Measurements from ENCODE around the gene HSPB2. TPM values are rescaled to one million over a fixed set of nuclear protein-coding genes. Genes with fewer than 3 reads are reported as not detected.
A peak's percentile ranks its signal among the peaks of the same experiment; 100 is the strongest.

HSPB2 gene
- total RNA-seq, 1 donor from 2014 or later = 1.4 TPM

GRCh38 chr11:111933872-111934271 is 21.3 kb downstream of the HSPB2 start:
- peaks cover 28% of the 10 kb centered on the region for H3K4me1 Mint-ChIP-seq (ENCODE audit: low read depth, unreplicated experiment)
- no peaks in the 10 kb centered on the region for H3K36me3 Mint-ChIP-seq (ENCODE audit: unreplicated experiment)
- no peak overlapping the region for H3K27ac Mint-ChIP-seq (ENCODE audit: unreplicated experiment)
- TF ChIP-seq CTCF (IDR thresholded peaks at IDR 0.05; ENCODE audit: partially characterized antibody, unreplicated experiment) = no peak
- H3K27me3 Mint-ChIP-seq (ENCODE audit: unreplicated experiment) = peaks cover 4% of the 10 kb centered on the region
- DNase-seq = no peak
- no peak overlapping the region for H3K4me3 Mint-ChIP-seq (ENCODE audit: unreplicated experiment)
- peaks cover 5% of the 10 kb centered on the region for H3K9me3 Mint-ChIP-seq (ENCODE audit: unreplicated experiment)

GRCh38 chr11:111934306-111934705 is 21.8 kb downstream of the HSPB2 start:
- H3K4me1 Mint-ChIP-seq (ENCODE audit: low read depth, unreplicated experiment) = peaks cover 29% of the 10 kb centered on the region
- no peak overlapping the region for H3K4me3 Mint-ChIP-seq (ENCODE audit: unreplicated experiment)

GRCh38 chr11:111935317-111936039 is 22.9 kb downstream of the HSPB2 start:
- DNase-seq = no peak
- Mint-ChIP-seq H3K27me3 (ENCODE audit: unreplicated experiment) (peaks cover 6% of the 10 kb centered on the region), H3K36me3 (ENCODE audit: unreplicated experiment) (no peaks in the 10 kb centered on the region), H3K9me3 (ENCODE audit: unreplicated experiment) (peaks cover 6% of the 10 kb centered on the region), H3K27ac (ENCODE audit: unreplicated experiment) (peak overlapping the region; percentile 59), H3K4me3 (ENCODE audit: unreplicated experiment) (no peak overlapping the region), H3K4me1 (ENCODE audit: low read depth, unreplicated experiment) (peaks cover 31% of the 10 kb centered on the region)
- TF ChIP-seq CTCF (IDR thresholded peaks at IDR 0.05; ENCODE audit: partially characterized antibody, unreplicated experiment) = no peak

More at GRCh38 chr11:111934306-111934705, 21.8 kb downstream of the HSPB2 start:
- no peaks in the 10 kb centered on the region for H3K36me3 Mint-ChIP-seq (ENCODE audit: unreplicated experiment)
- DNase-seq = no peak
- H3K27me3 Mint-ChIP-seq (ENCODE audit: unreplicated experiment) = peaks cover 4% of the 10 kb centered on the region
- H3K27ac Mint-ChIP-seq (ENCODE audit: unreplicated experiment) = no peak overlapping the region
- TF ChIP-seq CTCF (IDR thresholded peaks at IDR 0.05; ENCODE audit: partially characterized antibody, unreplicated experiment) = no peak
- H3K9me3 Mint-ChIP-seq (ENCODE audit: unreplicated experiment) = peaks cover 5% of the 10 kb centered on the region

- H3K4me3 Mint-ChIP-seq (ENCODE audit: unreplicated experiment) = peak overlapping the region; percentile 93
- no peak overlapping the region for H3K27ac Mint-ChIP-seq (ENCODE audit: unreplicated experiment)
- DNase-seq = no peak
- TF ChIP-seq CTCF (IDR thresholded peaks at IDR 0.05; ENCODE audit: partially characterized antibody, unreplicated experiment) = no peak
- peaks cover 6% of the 10 kb centered on the region for H3K27me3 Mint-ChIP-seq (ENCODE audit: unreplicated experiment)
- H3K36me3 Mint-ChIP-seq (ENCODE audit: unreplicated experiment) = no peaks in the 10 kb centered on the region
- peaks cover 31% of the 10 kb centered on the region for H3K4me1 Mint-ChIP-seq (ENCODE audit: low read depth, unreplicated experiment)
- peaks cover 6% of the 10 kb centered on the region for H3K9me3 Mint-ChIP-seq (ENCODE audit: unreplicated experiment)
Observed at GRCh38 chr11:111936040-111936540, 23.6 kb downstream of the HSPB2 start.

DNA sequence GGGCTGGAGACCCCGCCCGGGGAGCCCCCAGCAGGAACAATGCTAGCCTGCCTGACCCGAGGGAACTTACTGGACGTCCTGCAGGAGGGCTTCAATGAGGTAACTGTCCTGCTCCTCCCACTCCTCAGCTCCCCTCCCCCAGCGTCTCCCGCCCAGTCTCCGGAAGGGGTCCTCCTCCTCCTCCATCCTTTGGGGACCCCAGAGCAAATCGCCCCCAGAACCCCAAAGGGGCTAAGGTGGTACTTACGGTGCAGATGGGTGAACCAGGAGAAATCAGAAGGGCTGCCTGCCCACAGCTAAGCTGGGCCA is 24.9 kb downstream of the HSPB2 start:
- H3K36me3 Mint-ChIP-seq (ENCODE audit: unreplicated experiment) = no peaks in the 10 kb centered on the region
- H3K4me1 Mint-ChIP-seq (ENCODE audit: low read depth, unreplicated experiment) = peaks cover 31% of the 10 kb centered on the region
- peaks cover 6% of the 10 kb centered on the region for H3K9me3 Mint-ChIP-seq (ENCODE audit: unreplicated experiment)
- no peak for TF ChIP-seq CTCF (IDR thresholded peaks at IDR 0.05; ENCODE audit: partially characterized antibody, unreplicated experiment)
- H3K27ac Mint-ChIP-seq (ENCODE audit: unreplicated experiment) = peak overlapping the region; percentile 82
- peaks cover 6% of the 10 kb centered on the region for H3K27me3 Mint-ChIP-seq (ENCODE audit: unreplicated experiment)
- peak overlapping the region; percentile 81 for H3K4me3 Mint-ChIP-seq (ENCODE audit: unreplicated experiment)
- no peak for DNase-seq
